ENCODE results near the gene GLCE. TPM values are rescaled to one million over a fixed set of nuclear protein-coding genes. Genes with fewer than 3 reads are reported as not detected.

GLCE gene
- total RNA-seq, 1 donor from 2014 or later: 8.5 TPM

GRCh38 chr15:69313432-69314000 is 153.1 kb downstream of the GLCE start:
- no peak overlapping the region for H3K4me3 Mint-ChIP-seq (ENCODE audit: unreplicated experiment)
- peaks cover 8% of the 10 kb centered on the region for H3K27me3 Mint-ChIP-seq (ENCODE audit: unreplicated experiment)
- no peak for DNase-seq (ENCODE audit: low spot score)
- peaks cover 3% of the 10 kb centered on the region for H3K36me3 Mint-ChIP-seq (ENCODE audit: low read depth, unreplicated experiment)
- no peaks in the 10 kb centered on the region for H3K9me3 Mint-ChIP-seq (ENCODE audit: unreplicated experiment)
- peaks cover 17% of the 10 kb centered on the region for H3K4me1 Mint-ChIP-seq (ENCODE audit: unreplicated experiment)
- H3K27ac Mint-ChIP-seq (ENCODE audit: unreplicated experiment): no peak overlapping the region
- no peak for TF ChIP-seq CTCF (IDR thresholded peaks at IDR 0.05; ENCODE audit: unreplicated experiment)

- peaks cover 6% of the 10 kb centered on the region for H3K27me3 Mint-ChIP-seq (ENCODE audit: unreplicated experiment)
- H3K4me3 Mint-ChIP-seq (ENCODE audit: unreplicated experiment): no peak overlapping the region
- TF ChIP-seq CTCF (IDR thresholded peaks at IDR 0.05; ENCODE audit: unreplicated experiment): no peak
- peaks cover 17% of the 10 kb centered on the region for H3K4me1 Mint-ChIP-seq (ENCODE audit: unreplicated experiment)
- H3K9me3 Mint-ChIP-seq (ENCODE audit: unreplicated experiment): no peaks in the 10 kb centered on the region
- no peak overlapping the region for H3K27ac Mint-ChIP-seq (ENCODE audit: unreplicated experiment)
- DNase-seq (ENCODE audit: low spot score): no peak
- no peaks in the 10 kb centered on the region for H3K36me3 Mint-ChIP-seq (ENCODE audit: low read depth, unreplicated experiment)
These were observed 153.7 kb downstream of the GLCE start for GRCh38 chr15:69314131-69314530.

- H3K27ac Mint-ChIP-seq (ENCODE audit: unreplicated experiment): no peak overlapping the region
- H3K9me3 Mint-ChIP-seq (ENCODE audit: unreplicated experiment): no peaks in the 10 kb centered on the region
These were observed 154.3 kb downstream of the GLCE start for GRCh38 chr15:69314736-69315135.

GRCh38 chr15:69315402-69316110 is 155.1 kb downstream of the GLCE start:
- peaks cover 6% of the 10 kb centered on the region for H3K27me3 Mint-ChIP-seq (ENCODE audit: unreplicated experiment)
- TF ChIP-seq CTCF (IDR thresholded peaks at IDR 0.05; ENCODE audit: unreplicated experiment): no peak
- no peak overlapping the region for H3K4me3 Mint-ChIP-seq (ENCODE audit: unreplicated experiment)
- H3K36me3 Mint-ChIP-seq (ENCODE audit: low read depth, unreplicated experiment): no peaks in the 10 kb centered on the region
- DNase-seq (ENCODE audit: low spot score): no peak
- peaks cover 17% of the 10 kb centered on the region for H3K4me1 Mint-ChIP-seq (ENCODE audit: unreplicated experiment)
- no peak overlapping the region for H3K27ac Mint-ChIP-seq (ENCODE audit: unreplicated experiment)
- H3K9me3 Mint-ChIP-seq (ENCODE audit: unreplicated experiment): no peaks in the 10 kb centered on the region

More at GRCh38 chr15:69314736-69315135, 154.3 kb downstream of the GLCE start:
- peaks cover 17% of the 10 kb centered on the region for H3K4me1 Mint-ChIP-seq (ENCODE audit: unreplicated experiment)
- peaks cover 6% of the 10 kb centered on the region for H3K27me3 Mint-ChIP-seq (ENCODE audit: unreplicated experiment)
- TF ChIP-seq CTCF (IDR thresholded peaks at IDR 0.05; ENCODE audit: unreplicated experiment): no peak
- H3K4me3 Mint-ChIP-seq (ENCODE audit: unreplicated experiment): no peak overlapping the region
- DNase-seq (ENCODE audit: low spot score): no peak
- no peaks in the 10 kb centered on the region for H3K36me3 Mint-ChIP-seq (ENCODE audit: low read depth, unreplicated experiment)

- DNase-seq (ENCODE audit: low spot score): no peak
- peaks cover 3% of the 10 kb centered on the region for H3K27me3 Mint-ChIP-seq (ENCODE audit: unreplicated experiment)
- H3K36me3 Mint-ChIP-seq (ENCODE audit: low read depth, unreplicated experiment): no peaks in the 10 kb centered on the region
- H3K4me1 Mint-ChIP-seq (ENCODE audit: unreplicated experiment): peaks cover 17% of the 10 kb centered on the region
- TF ChIP-seq CTCF (IDR thresholded peaks at IDR 0.05; ENCODE audit: unreplicated experiment): no peak
- no peak overlapping the region for H3K27ac Mint-ChIP-seq (ENCODE audit: unreplicated experiment)
- no peak overlapping the region for H3K4me3 Mint-ChIP-seq (ENCODE audit: unreplicated experiment)
- H3K9me3 Mint-ChIP-seq (ENCODE audit: unreplicated experiment): no peaks in the 10 kb centered on the region
These were observed 155.9 kb downstream of the GLCE start for GRCh38 chr15:69316291-69316690.

Data from endothelial cell (in vitro differentiated cells).